Activated T-helper 1 cell treated with Interleukin-2 at 50 U/mL for 16 hours (primary cell): Measurements from ENCODE around the gene SGMS1.

Source experiments
- DNase-seq: peaks from one replicate; pipeline ENCODE4 v3.0.0-alpha.2; 2020; ENCODE audit warnings: low read depth

SGMS1 gene

GRCh38 chr10:50421026-50421719, 202.6 kb downstream of the SGMS1 start:
- DNase-seq: no peak

GRCh38 chr10:50420196-50420595, 203.6 kb downstream of the SGMS1 start:
- no peak for DNase-seq

- no peak for DNase-seq
Measured at GRCh38 chr10:50419756-50420155, 204.0 kb downstream of the SGMS1 start.

- no peak for DNase-seq
Measured at GRCh38 chr10:50419091-50419490, 204.7 kb downstream of the SGMS1 start.

GRCh38 chr10:50417886-50418830, 205.6 kb downstream of the SGMS1 start:
- DNase-seq: peak; percentile 6

GRCh38 chr10:50417486-50417885, 206.3 kb downstream of the SGMS1 start:
- DNase-seq: no peak

GRCh38 chr10:50416881-50417280, 206.9 kb downstream of the SGMS1 start:
- no peak for DNase-seq

- DNase-seq: no peak
Measured at GRCh38 chr10:50416181-50416824, 207.5 kb downstream of the SGMS1 start.

- DNase-seq: no peak
Measured at GRCh38 chr10:50415292-50415691, 208.5 kb downstream of the SGMS1 start.

- DNase-seq: no peak
Measured at GRCh38 chr10:50410066-50410811, 213.5 kb downstream of the SGMS1 start.

- DNase-seq: no peak
Measured at GRCh38 chr10:50407076-50407801, 216.5 kb downstream of the SGMS1 start.

GRCh38 chr10:50406457-50407070, 217.2 kb downstream of the SGMS1 start:
- no peak for DNase-seq

GRCh38 chr10:50405723-50406122, 218.0 kb downstream of the SGMS1 start:
- DNase-seq: no peak

GRCh38 chr10:50404021-50404773, 219.6 kb downstream of the SGMS1 start:
- DNase-seq: no peak

GRCh38 chr10:50403074-50403473, 220.7 kb downstream of the SGMS1 start:
- DNase-seq: no peak

GRCh38 chr10:50402466-50402865, 221.3 kb downstream of the SGMS1 start:
- no peak for DNase-seq

GRCh38 chr10:50400694-50401093, 223.1 kb downstream of the SGMS1 start:
- no peak for DNase-seq

- no peak for DNase-seq
Measured at GRCh38 chr10:50398823-50399222, 224.9 kb downstream of the SGMS1 start.

- DNase-seq: no peak
Measured at GRCh38 chr10:50398381-50398780, 225.4 kb downstream of the SGMS1 start.
